Fibroblast of peridontal ligament (primary cell): ENCODE data around the gene WDR7.

Experiments used
- DNase-seq: peaks from one replicate; pipeline ENCODE4 v3.0.0-alpha.2; 2010; ENCODE audit errors: extremely low read depth

Gene WDR7

GRCh38 chr18:56722518-56722917 lies 71.4 kb downstream of the WDR7 start:
- DNase-seq, result no peak

- DNase-seq, result peak; percentile 14
These were observed 71.9 kb downstream of the WDR7 start for GRCh38 chr18:56723068-56723467.

- DNase-seq, result no peak
These were observed 72.5 kb downstream of the WDR7 start for GRCh38 chr18:56723706-56724105.

GRCh38 chr18:56726906-56727305 lies 75.7 kb downstream of the WDR7 start:
- DNase-seq, result no peak

GRCh38 chr18:56727399-56727798 lies 76.2 kb downstream of the WDR7 start:
- DNase-seq, result no peak

- DNase-seq, result no peak
These were observed 77.6 kb downstream of the WDR7 start for GRCh38 chr18:56728741-56729140.

- no peak for DNase-seq
These were observed 87.0 kb downstream of the WDR7 start for GRCh38 chr18:56738184-56738583.

GRCh38 chr18:56739731-56740130 lies 88.6 kb downstream of the WDR7 start:
- DNase-seq, result no peak

GRCh38 chr18:56740645-56741044 lies 89.5 kb downstream of the WDR7 start:
- DNase-seq, result no peak

GRCh38 chr18:56741685-56742084 lies 90.5 kb downstream of the WDR7 start:
- no peak for DNase-seq

- no peak for DNase-seq
These were observed 92.0 kb downstream of the WDR7 start for GRCh38 chr18:56743115-56743514.

- DNase-seq, result no peak
These were observed 96.0 kb downstream of the WDR7 start for GRCh38 chr18:56747032-56747658.

- no peak for DNase-seq
These were observed 96.7 kb downstream of the WDR7 start for GRCh38 chr18:56747857-56748256.

GRCh38 chr18:56748698-56749268 lies 97.6 kb downstream of the WDR7 start:
- peak; percentile 77 for DNase-seq

GRCh38 chr18:56756966-56757365 lies 105.8 kb downstream of the WDR7 start:
- DNase-seq, result no peak

GRCh38 chr18:56770097-56770496 lies 118.9 kb downstream of the WDR7 start:
- no peak for DNase-seq

GRCh38 chr18:56770873-56771272 lies 119.7 kb downstream of the WDR7 start:
- peak; percentile 65 for DNase-seq

GRCh38 chr18:56775701-56776100 lies 124.5 kb downstream of the WDR7 start:
- DNase-seq, result no peak

GRCh38 chr18:56787390-56787789 lies 136.2 kb downstream of the WDR7 start:
- DNase-seq, result no peak

- DNase-seq, result peak; percentile 25
These were observed 138.1 kb downstream of the WDR7 start for GRCh38 chr18:56789004-56789888.

GRCh38 chr18:56789889-56790180 lies 138.7 kb downstream of the WDR7 start:
- DNase-seq, result no peak

GRCh38 chr18:56795381-56795780 lies 144.2 kb downstream of the WDR7 start:
- DNase-seq, result peak; percentile 38

GRCh38 chr18:56799756-56800155 lies 148.6 kb downstream of the WDR7 start:
- peak; percentile 12 for DNase-seq
